Central memory CD8-positive, alpha-beta T cell (primary cell): ENCODE measurements around the gene LYZL1.
"Not testable (repeated sequence)": the region's sequence is repeated elsewhere in the genome, so short reads cannot be mapped to it uniquely, and the experiment has no call there.

Experiments used
- ATAC-seq: fragments of 150-1000 bp; cut with Tn5 transposase; replicated peaks from 2 replicates; pipeline ENCODE4 v1.10.0; 2022; ENCODE audit warnings: mild to moderate bottlenecking, moderate FRiP score, moderate number of reproducible peaks; ENCODE audit not compliant: poor library complexity, severe bottlenecking; ENCODE audit errors: extremely low read depth
- DNase-seq, 2 donors: peaks; one replicate each; pipeline ENCODE4 v3.0.0; 2021; ENCODE audit warnings: low spot score in 2 of 2
- H3K27ac Mint-ChIP-seq: one replicate; pipeline ENCODE4 v1.8.0; 2022; ENCODE audit warnings: low read depth, mild to moderate bottlenecking, moderate library complexity, mixed read lengths
- H3K27me3 Mint-ChIP-seq: one replicate; pipeline ENCODE4 v1.8.0; 2022; ENCODE audit warnings: mixed read lengths
- H3K36me3 Mint-ChIP-seq: one replicate; pipeline ENCODE4 v1.8.0; 2022; ENCODE audit warnings: mild to moderate bottlenecking, moderate library complexity, mixed read lengths; ENCODE audit not compliant: insufficient read depth
- H3K4me1 Mint-ChIP-seq: one replicate; pipeline ENCODE4 v1.8.0; 2022; ENCODE audit warnings: mixed read lengths
- H3K4me3 Mint-ChIP-seq: one replicate; pipeline ENCODE4 v1.8.0; 2022; ENCODE audit warnings: mild to moderate bottlenecking, moderate library complexity, mixed read lengths
- H3K9me3 Mint-ChIP-seq: one replicate; pipeline ENCODE4 v1.8.0; 2022; ENCODE audit warnings: mixed read lengths

The LYZL1 gene

DNA sequence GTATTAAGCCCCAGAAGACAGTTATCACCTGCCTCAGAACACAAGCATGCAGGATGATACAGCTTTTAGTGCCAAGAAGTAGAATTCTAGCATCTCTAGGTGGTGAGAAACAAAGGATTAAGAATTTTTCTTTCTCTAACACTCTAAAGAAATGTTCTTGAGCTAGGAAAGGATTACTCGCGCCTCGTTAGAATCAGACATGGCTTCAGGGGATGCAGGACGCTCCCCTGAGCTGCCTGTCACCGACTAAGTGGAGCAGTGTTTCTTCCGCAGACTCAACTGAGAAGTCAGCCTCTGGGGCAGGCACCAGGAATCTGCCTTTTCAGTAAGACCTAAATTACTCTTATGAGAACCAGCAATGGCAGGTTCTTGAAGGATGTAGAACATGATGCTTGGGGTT, at the start of gene LYZL1:
TSS of gene LYZL1 (plus strand) at position 165 of the 400 bp plus-strand sequence. CDS start 2,798 bp downstream, outside the sequence.
- H3K4me3 Mint-ChIP-seq, H3K36me3 Mint-ChIP-seq, H3K9me3 Mint-ChIP-seq, ATAC-seq, DNase-seq, H3K4me1 Mint-ChIP-seq, H3K27ac Mint-ChIP-seq: not testable (repeated sequence)
- peaks cover 46% of the 10 kb centered on the region for H3K27me3 Mint-ChIP-seq

DNA sequence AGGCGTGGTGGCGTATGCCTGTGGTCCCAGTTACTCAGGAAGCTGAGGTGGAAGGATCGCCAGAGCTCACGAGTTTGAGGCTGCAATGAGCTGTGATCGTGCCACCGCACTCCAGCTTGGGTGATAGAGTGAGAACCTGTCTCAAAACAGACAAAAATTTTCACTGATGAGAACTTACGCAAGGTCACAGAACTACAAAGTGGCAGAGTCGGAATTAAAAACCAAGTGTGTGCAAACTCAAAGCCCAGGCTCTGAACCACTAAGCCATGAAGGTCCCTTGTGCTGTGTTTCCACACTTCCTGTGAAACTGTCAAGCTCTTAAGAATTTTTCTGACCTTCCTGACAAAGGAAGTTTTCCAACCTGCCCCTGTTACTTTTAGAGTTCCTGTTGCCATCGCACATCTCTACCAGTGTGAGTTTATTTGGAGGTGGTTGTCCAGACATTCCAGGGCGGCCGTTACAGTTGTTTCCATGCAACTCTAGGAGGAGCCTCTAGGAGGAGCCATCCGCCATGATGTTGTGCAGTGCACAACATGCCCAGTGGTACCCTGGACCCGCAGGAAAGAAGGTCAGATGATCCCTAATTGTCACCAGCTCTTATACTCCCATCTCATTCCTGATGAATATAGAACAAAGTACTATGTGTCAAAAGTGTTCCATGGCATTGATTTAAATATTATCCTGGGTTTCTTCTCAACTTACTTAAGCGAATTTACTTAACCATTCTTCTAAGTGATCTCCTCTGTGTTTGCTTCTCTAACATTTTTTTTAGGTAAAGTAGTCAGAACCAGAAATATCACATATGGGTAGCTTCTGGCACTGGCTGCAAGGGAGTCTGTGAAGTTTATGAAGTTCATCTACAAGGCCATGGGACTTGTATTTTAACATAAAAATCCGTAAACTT, 49.0 kb upstream of the LYZL1 start:
- no peaks in the 10 kb centered on the region for H3K36me3 Mint-ChIP-seq
- H3K9me3 Mint-ChIP-seq, result peaks cover 2% of the 10 kb centered on the region
- H3K4me3 Mint-ChIP-seq, result no peak overlapping the region
- no peaks in the 10 kb centered on the region for H3K4me1 Mint-ChIP-seq
- DNase-seq, result no peak
- no peak overlapping the region for H3K27ac Mint-ChIP-seq
- no peak for ATAC-seq
- peaks cover 11% of the 10 kb centered on the region for H3K27me3 Mint-ChIP-seq

DNA sequence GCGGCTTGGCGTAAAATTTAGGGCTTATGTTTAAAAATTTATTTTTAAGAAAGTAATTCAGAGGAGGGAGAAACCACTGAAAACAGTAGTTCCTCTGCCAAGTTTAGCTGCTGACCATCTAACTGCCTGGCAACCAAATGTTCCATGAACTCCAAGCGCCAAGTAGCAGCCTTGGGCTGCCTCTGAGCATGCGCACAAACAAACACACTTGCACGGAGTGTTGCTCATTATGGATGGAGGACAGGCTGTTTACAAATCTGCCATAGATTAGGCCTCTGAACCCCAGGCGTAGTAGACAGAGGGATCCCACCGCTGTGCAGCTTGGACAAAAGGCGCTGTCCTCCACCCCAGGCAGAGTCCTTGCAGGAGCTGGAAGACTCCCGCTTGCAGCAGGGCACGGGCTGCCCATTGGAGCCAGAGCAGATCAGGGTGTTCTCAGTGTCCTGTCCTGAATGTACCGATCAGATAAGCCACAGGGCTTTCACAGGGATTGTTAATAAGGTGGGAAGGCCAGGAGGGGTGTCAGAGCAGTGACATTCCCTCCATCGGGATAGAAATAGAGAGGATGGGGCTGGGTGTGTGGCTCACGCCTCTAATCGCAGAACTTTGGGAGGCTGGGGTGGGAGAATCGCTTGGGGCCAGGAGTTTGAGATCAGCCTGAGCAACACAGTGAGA, 47.7 kb upstream of the LYZL1 start:
- no peak overlapping the region for H3K4me3 Mint-ChIP-seq
- peaks cover 16% of the 10 kb centered on the region for H3K27me3 Mint-ChIP-seq
- ATAC-seq (no peak), DNase-seq (no peak)
- peaks cover 4% of the 10 kb centered on the region for H3K9me3 Mint-ChIP-seq
- no peaks in the 10 kb centered on the region for H3K36me3 Mint-ChIP-seq
- H3K27ac Mint-ChIP-seq, result no peak overlapping the region
- no peaks in the 10 kb centered on the region for H3K4me1 Mint-ChIP-seq

DNA sequence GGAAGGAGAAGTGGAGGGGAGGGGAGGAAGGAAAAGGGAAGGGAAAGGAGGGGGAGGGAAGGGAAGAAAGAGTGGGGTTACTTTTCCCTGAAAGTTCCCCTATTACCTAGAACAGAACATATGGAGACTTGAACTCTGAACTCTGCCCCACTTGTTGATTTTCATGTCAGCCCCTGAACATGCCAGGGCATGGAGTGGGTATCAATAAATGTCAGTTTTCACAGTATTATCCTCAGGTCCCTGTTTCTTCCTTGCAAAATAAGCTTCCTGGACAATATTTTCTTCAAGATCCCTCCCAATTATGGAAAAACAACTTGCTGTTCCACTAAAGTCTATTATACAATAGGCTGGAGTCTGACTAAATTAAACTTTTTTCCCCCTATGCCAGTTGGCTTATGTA, 46.9 kb upstream of the LYZL1 start:
- H3K9me3 Mint-ChIP-seq, result peaks cover 4% of the 10 kb centered on the region
- H3K4me3 Mint-ChIP-seq, result no peak overlapping the region
- no peaks in the 10 kb centered on the region for H3K4me1 Mint-ChIP-seq
- ATAC-seq (no peak), DNase-seq (no peak)
- no peak overlapping the region for H3K27ac Mint-ChIP-seq
- no peaks in the 10 kb centered on the region for H3K36me3 Mint-ChIP-seq
- peaks cover 16% of the 10 kb centered on the region for H3K27me3 Mint-ChIP-seq

DNA sequence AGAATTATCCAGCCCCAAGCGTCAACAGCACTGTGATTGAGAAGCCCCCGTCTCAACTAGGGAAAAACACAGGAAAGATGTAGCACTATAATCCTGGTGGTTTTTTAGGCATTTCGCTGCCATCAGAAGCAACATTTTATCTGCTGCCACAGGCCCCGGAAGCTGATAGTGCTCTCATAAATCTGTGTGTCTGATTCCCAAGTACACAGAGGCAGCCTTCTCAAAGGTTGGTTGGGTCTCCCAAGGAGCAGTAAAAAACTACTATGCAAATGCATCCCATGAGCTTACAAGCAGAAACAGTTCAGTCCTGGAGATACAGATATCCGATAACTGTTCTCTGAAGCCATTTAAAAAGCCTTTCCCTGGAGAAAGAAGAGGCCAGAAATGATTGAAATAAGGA, 45.8 kb upstream of the LYZL1 start:
- ATAC-seq, result no peak
- no peak overlapping the region for H3K27ac Mint-ChIP-seq
- H3K27me3 Mint-ChIP-seq, result peaks cover 16% of the 10 kb centered on the region
- no peak for DNase-seq
- H3K4me1 Mint-ChIP-seq, result no peaks in the 10 kb centered on the region
- H3K9me3 Mint-ChIP-seq, result peaks cover 4% of the 10 kb centered on the region
- H3K36me3 Mint-ChIP-seq, result no peaks in the 10 kb centered on the region
- H3K4me3 Mint-ChIP-seq, result no peak overlapping the region

DNA sequence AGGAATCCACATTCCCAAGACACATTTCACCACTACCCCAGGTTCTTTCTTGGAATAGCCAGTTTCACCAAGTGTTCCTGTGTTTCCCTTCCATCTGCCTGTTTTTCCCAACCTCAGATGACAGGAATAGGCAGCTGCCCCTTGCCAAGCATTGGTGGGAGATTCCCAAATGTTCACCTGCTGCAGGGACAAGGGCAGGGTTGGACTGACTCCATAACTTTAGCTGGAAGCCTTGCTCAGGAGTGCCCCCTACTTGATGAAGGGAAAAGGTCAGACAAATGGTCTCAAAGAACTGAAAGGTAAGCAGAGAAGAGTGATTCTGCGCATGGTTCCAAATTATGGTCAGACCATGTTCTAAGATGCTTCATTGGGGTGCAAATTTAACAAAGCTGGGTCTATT, 45.1 kb upstream of the LYZL1 start:
- Mint-ChIP-seq H3K9me3 (peaks cover 4% of the 10 kb centered on the region), H3K27ac (no peak overlapping the region), H3K4me1 (no peaks in the 10 kb centered on the region), H3K36me3 (no peaks in the 10 kb centered on the region), H3K4me3 (no peak overlapping the region), H3K27me3 (peaks cover 16% of the 10 kb centered on the region)
- no peak for ATAC-seq
- no peak for DNase-seq

DNA sequence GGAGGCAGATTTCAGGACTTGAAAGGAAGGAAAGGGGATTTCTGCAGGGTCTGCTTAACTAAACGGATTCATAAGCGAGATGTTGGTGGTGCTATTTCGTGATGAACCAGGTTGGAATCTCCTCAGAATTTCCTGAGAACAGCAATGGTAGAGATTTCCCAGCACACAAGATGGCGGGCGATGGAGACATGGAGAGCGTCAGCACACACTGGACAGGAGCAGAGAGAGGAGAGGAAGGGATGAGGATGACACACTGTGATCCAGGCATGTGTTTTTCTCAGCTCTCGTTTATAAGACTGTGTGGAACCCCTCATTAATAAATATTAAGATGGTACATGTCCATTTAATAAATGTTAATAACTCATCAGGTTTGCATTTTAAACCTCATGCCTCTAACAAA, 43.9 kb upstream of the LYZL1 start:
- H3K4me3 Mint-ChIP-seq, result no peak overlapping the region
- H3K27ac Mint-ChIP-seq, result no peak overlapping the region
- peaks cover 16% of the 10 kb centered on the region for H3K27me3 Mint-ChIP-seq
- no peak for ATAC-seq
- no peaks in the 10 kb centered on the region for H3K4me1 Mint-ChIP-seq
- DNase-seq, result no peak
- no peaks in the 10 kb centered on the region for H3K36me3 Mint-ChIP-seq
- peaks cover 4% of the 10 kb centered on the region for H3K9me3 Mint-ChIP-seq

DNA sequence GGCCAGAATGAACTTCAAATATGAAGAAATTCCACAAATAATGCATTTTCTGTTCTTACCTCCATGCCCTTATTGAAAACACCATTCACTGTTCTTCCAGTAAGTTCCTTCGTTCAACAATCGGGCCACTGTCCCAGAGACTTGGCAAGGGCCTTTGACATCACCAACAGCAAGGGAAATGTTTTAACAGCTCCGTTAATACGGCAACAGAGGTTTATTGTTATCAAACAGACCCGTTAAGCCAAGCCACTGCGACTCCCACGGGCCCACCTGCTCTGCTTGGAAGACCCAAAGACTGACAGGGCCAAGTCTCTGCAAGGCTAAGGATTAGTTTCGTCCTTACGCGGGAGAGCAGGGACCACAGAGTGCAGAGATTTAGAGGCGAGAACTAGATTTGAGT, 43.4 kb upstream of the LYZL1 start:
- no peaks in the 10 kb centered on the region for H3K36me3 Mint-ChIP-seq
- no peak overlapping the region for H3K27ac Mint-ChIP-seq
- H3K4me1 Mint-ChIP-seq, result no peaks in the 10 kb centered on the region
- peaks cover 4% of the 10 kb centered on the region for H3K9me3 Mint-ChIP-seq
- H3K4me3 Mint-ChIP-seq, result no peak overlapping the region
- H3K27me3 Mint-ChIP-seq, result peaks cover 20% of the 10 kb centered on the region
- ATAC-seq (no peak), DNase-seq (no peak)

DNA sequence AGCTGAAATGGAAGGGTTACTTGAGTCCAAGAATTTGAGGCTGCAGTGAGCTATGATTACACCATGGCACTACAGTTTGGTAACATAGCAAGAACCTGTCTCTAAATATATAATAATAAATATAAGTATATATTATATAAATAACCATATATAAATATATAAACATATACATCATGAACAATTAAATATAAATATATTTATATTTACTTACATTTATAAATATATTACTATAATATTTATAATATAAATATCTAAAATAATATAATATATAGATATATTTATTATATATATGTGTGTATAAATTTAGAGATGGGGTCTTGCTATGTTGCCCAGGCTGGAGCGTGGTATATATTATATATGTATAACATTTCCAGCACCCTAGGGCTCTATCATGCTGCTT, 42.4 kb upstream of the LYZL1 start:
- H3K9me3 Mint-ChIP-seq, result peaks cover 4% of the 10 kb centered on the region
- ATAC-seq, result no peak
- H3K4me1 Mint-ChIP-seq, result no peaks in the 10 kb centered on the region
- DNase-seq, result no peak
- H3K36me3 Mint-ChIP-seq, result no peaks in the 10 kb centered on the region
- peaks cover 24% of the 10 kb centered on the region for H3K27me3 Mint-ChIP-seq
- H3K4me3 Mint-ChIP-seq, result no peak overlapping the region
- H3K27ac Mint-ChIP-seq, result no peak overlapping the region

DNA sequence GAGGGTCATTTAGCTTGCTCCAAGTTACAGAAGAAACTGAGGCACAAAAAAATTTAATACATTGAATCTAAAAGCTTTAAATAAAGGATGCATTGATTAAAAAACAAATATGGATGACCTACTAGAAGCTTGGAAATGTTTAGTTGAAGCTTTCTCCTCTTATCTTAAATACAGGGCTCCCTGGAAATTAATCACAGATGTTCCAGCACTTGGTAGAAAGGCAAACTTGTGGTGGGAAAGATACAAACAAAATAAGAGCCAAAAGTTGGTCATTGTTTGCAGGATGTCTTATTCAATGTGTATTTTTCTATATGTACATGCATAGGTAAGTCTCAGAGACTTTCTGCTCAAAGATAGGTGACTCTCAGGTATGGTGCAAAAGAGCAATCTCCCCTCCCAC, 40.7 kb upstream of the LYZL1 start:
- H3K27me3 Mint-ChIP-seq, result peaks cover 33% of the 10 kb centered on the region
- no peaks in the 10 kb centered on the region for H3K4me1 Mint-ChIP-seq
- DNase-seq (no peak), ATAC-seq (no peak)
- no peak overlapping the region for H3K4me3 Mint-ChIP-seq
- no peaks in the 10 kb centered on the region for H3K36me3 Mint-ChIP-seq
- peaks cover 4% of the 10 kb centered on the region for H3K9me3 Mint-ChIP-seq
- no peak overlapping the region for H3K27ac Mint-ChIP-seq

DNA sequence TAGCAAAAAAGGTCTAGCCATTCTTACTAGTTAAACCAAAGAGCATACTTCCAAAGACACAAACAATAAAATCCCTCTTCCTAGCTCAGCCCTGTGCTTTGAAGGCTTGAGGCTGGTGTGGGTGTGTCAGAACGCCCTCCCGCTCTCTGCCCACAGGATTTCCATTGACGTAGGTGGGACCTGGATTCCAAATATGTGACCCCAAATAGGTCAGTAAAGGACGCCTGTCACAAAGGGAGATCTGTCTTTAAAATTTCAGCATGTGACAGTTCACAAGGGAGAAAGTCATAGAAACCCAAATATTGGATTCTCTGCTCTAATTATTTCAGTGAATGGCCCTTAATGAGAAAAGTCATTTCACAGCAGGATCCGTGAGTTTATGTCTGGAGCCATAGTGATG, 39.9 kb upstream of the LYZL1 start:
- peaks cover 4% of the 10 kb centered on the region for H3K9me3 Mint-ChIP-seq

DNA sequence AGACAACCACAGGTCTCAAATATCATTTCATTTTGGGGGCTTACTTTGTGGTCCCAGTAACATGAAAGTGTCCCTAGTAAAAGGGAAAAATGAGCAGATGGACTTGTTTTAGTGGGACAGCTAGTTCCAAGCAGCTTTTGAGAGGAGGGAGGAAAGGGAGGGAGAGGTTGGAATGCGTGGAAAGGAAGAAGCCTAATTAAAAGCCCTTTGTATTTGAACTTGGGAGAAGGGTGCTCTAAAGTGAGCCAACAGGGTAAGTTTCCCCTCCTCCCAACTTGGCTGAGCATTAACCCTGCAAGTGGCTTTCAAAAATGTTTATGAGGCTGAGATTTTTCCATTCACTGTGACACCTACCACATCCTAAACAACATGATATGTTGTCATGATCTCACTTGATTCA, 38.8 kb upstream of the LYZL1 start:
- H3K36me3 Mint-ChIP-seq, result no peaks in the 10 kb centered on the region
- H3K4me3 Mint-ChIP-seq, result no peak overlapping the region
- H3K27ac Mint-ChIP-seq, result no peak overlapping the region
- no peaks in the 10 kb centered on the region for H3K9me3 Mint-ChIP-seq
- H3K27me3 Mint-ChIP-seq, result peaks cover 33% of the 10 kb centered on the region
- ATAC-seq (no peak), DNase-seq (no peak)
- no peaks in the 10 kb centered on the region for H3K4me1 Mint-ChIP-seq

More for the DNA sequence above, 39.9 kb upstream of the LYZL1 start:
- DNase-seq (no peak), ATAC-seq (no peak)
- H3K4me3 Mint-ChIP-seq, result no peak overlapping the region
- no peaks in the 10 kb centered on the region for H3K4me1 Mint-ChIP-seq
- no peak overlapping the region for H3K27ac Mint-ChIP-seq
- H3K36me3 Mint-ChIP-seq, result no peaks in the 10 kb centered on the region
- peaks cover 41% of the 10 kb centered on the region for H3K27me3 Mint-ChIP-seq
